HL-60/S4 (cell line): ENCODE results near the gene MYH7B.

Source experiments
- in situ Hi-C: fragments of 300-500 bp; cut with MboI; formaldehyde crosslinking; loops from 2 replicates; pipeline ENCODE4 v1.14.3; 2022; ENCODE audit warnings: low sequenced_read_pairs

MYH7B gene

GRCh38 chr20:34955231-34956040 is at the start of gene MYH7B, which contains the start of gene GSS:
TSS of gene MYH7B (plus strand) at chr20:34955868. CDS start at chr20:34978006, 22,138 bp downstream.
TSS of gene GSS (minus strand) at chr20:34955806. CDS start at chr20:34951852, 3,954 bp downstream.
- in situ Hi-C loops, result loop anchor here (5.0 kb wide), 1 partner anchor 83 kb away; the partner anchor contains the start of gene GGT7

DNA sequence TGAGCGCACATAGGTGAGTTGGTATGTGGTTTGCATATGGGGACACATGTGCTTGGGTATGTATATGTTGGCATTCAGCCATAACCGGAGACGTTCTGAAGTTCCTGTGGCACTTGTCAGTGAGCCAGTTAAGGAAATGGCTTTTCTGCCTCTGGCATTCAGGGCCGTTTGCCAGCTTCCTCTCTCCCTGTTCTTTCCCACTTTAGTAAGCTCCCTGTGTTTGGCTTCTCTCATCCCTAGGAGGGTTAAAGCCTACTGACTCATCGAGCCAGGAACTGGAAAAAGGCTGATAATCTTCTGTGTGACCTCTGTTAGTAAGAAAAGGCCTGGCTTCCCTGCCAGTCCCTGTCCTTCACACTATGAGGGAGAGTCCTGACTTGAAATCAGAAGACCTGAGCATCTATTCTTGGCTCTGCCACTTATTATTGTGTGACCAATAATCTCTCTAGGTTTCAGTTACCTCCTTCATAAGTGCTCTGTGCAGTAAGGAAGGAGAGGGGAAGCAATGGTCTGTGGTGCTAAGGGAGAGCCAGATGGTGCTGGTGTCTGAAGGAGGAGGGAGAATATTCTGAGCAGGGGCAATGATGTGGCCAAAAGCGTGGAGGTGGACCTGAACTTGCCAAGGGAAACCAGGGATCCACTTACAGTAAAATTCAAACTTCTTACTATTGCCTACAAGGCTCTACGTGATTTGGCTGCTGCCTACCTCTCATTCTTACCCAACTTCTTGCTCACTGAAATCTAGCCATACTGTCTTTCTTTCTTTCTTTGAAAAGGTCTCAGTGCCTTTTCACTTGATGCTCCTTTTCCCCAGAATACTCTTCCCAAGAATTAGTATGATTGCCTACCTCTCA is 47.8 kb upstream of the MYH7B start:
- in situ Hi-C loops, result no loop called here

- in situ Hi-C loops, result no loop called here
Measured at GRCh38 chr20:34915131-34915530, 40.5 kb upstream of the MYH7B start.

DNA sequence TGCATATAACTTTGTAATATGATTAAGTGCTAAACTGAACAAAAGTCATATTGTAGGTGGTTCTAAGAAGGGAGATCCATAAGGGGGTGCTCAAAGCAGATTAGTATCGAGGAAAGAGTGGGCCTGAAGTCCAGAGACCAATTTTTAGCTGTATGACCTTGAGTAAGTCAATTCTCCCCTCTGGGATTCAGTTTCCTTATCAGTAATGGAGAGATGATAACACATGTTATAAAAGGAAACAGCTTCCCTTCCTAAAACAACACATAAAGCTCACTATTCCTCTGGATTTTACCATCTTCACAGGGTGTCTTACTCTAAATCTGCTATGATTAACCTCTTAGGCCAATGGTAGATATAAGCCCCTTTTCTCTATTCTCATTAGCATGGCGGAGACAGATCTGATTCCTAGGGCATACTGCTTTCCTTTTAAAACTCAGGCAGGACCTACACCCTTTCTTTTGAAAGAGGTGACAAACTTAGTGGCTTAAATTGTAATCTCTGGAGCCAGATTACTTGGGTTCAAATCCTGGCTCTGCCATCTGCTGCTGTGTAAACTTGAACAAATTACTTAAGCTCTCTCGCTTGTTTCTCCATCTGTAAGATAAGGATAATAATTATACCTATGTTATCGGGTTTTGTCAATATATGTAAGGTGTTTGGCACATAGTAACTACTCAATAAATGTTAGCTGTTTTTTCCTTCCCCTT is 39.8 kb upstream of the MYH7B start:
- in situ Hi-C loops, result no loop called here

GRCh38 chr20:34916774-34917354 is 38.8 kb upstream of the MYH7B start:
- in situ Hi-C loops, result no loop called here

DNA sequence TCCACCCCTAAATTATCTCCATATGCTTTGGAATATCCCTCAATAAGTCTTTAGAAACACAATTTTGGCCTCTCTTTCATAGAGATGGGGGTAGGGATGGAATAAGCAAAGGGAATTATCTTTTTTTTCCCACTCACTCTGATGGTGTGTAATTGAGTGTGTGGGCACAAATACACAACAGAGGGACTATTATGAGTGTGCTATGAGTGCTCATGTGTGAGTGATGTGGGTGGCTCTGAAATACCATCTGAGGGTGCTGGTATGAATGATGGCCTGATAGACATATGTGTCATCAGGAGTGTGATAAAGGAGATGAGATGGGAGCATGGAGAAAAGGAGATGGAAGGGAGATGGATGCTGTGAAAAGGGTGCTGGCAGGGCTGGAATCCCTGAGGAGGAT is 35.6 kb upstream of the MYH7B start:
- in situ Hi-C loops, result no loop called here

GRCh38 chr20:34921436-34921835 is 34.2 kb upstream of the MYH7B start:
- in situ Hi-C loops, result no loop called here

DNA sequence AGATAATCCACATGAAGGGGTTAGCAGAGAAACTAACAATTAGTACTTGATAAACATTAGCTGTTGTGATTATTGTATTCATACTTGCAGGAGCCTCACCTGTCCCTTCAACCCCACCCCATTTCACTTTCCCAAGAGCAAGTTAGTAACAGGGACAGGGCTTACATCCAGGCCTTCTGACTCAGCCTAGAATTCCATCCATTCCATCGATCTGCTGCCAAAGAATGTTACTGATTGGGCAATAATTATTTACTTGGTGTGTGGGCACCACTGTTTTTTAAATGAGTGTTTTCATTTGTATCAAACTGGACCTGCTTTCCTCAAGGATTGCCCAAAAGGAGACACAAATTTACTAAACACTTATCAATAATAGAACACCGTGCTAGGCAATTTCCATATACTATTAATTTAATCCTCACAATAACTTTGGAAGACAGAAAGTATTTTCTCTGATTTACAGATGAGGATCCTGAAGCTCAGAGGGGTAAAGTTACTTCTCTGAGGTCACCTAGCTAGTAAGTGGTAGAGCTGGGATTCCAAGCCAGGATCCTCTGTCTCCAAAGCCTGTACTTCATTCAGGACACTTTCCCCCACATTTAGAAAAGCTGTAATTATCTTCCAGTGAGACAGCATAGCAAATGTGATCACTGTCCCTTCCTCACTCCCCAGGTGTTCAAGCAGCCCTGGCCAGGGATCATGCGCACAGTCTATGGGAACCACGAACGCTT is 32.9 kb upstream of the MYH7B start:
- in situ Hi-C loops, result no loop called here

DNA sequence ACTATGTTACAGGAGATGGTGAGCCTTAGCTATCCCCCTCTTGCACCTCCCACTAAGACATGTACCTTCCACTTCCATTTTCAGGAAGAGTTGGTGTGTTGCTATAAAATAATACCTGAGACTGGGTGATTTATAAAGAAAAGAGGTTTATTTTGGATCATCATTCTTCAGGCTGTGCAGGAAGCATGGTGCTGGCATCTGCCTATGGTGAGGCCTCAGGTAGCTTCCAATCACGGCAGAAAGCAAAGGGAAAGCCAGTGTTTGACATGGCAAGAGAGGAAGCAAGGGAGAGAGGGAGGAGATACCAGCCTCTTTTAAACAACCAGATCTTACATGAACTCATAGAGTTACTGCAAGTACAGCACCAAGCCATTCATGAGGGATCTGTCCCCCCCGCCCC is 32.3 kb upstream of the MYH7B start:
- in situ Hi-C loops, result no loop called here

- in situ Hi-C loops, result no loop called here
Measured at GRCh38 chr20:34925341-34925740, 30.3 kb upstream of the MYH7B start.

GRCh38 chr20:34925981-34926380 is 29.7 kb upstream of the MYH7B start:
- in situ Hi-C loops, result no loop called here

DNA sequence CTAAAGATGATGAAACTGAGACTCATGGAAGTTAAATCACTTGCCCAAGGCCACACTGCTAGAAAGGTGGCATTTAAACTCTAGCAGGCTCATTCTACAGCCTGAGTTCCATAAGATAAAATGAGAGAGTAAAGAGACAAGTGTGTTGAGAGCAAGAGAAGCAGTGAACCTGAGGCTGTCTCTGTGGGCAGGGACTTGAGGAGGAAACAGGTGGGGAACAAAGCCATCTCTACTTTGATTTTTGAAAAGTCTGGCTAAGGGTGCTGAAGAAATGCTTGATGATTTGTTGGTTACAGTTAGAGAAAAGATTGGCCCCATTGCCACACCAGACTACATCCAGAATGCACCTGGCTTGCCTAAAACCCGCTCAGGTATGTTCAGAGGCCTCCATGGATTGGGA is 29.1 kb upstream of the MYH7B start:
- in situ Hi-C loops, result no loop called here

DNA sequence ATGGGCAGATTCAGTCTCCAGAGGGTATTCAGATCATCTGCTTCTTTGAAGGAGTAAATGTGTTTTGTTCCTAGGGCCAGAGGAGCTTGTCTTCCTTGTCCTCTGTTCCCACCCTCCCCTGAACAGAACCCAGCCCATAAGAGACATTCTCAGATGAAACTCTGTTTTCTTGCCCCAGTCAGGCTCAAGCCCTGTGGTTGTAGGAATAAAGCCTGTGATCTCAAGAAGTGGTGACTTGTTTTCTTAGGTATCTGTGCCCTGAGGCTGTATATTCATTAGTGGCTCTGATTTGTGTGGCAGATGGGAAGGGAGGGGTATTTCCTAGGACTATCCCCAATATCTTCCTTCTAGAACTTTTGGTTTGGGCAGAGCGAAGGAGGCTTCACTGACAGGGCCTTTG is 27.9 kb upstream of the MYH7B start:
- in situ Hi-C loops, result no loop called here

DNA sequence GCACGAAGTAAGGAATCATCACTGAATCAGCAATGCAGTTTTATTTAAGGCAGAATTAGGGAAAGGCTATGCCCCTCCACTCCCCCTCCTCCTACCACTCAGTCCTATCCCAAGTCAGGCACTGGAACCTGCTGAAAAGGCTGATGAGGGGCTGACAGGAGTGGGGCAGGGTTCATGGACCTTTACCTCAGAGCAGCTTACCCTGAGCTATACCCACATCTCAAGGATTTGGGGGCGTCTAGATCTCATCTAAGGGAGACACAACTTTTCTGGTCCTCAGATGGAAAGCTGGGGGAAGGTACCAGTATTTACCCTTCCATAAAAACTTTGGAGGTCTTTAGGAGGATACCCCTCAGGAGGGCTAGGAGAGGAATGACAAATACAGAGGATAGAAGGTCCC is 27.3 kb upstream of the MYH7B start:
- in situ Hi-C loops, result no loop called here

GRCh38 chr20:34931771-34932170 is 23.9 kb upstream of the MYH7B start:
- in situ Hi-C loops, result no loop called here

GRCh38 chr20:34938466-34939163 is 17.1 kb upstream of the MYH7B start:
- in situ Hi-C loops, result no loop called here

GRCh38 chr20:34940081-34940481 is 15.6 kb upstream of the MYH7B start:
- in situ Hi-C loops, result no loop called here

GRCh38 chr20:34941226-34941625 is 14.4 kb upstream of the MYH7B start:
- in situ Hi-C loops, result no loop called here

- in situ Hi-C loops, result no loop called here
Measured at GRCh38 chr20:34942301-34942700, 13.4 kb upstream of the MYH7B start.
